Uterus (tissue), 4 donors: ENCODE results near the gene STXBP5. TPM values are rescaled to one million over a fixed set of nuclear protein-coding genes. Genes with fewer than 3 reads are reported as not detected.

Experiments
- DNase-seq, 2 donors: peaks; one replicate each; pipeline ENCODE4 v3.0.0-alpha.2; 2019 to 2020
- H3K27ac ChIP-seq, 2 donors: fragments of 200-600 bp; sonication (generic); 1 replicate in 1 of 2; 2 replicates in 1 of 2; pipeline ENCODE4 v1.5.1; 2016 to 2018
- H3K27me3 ChIP-seq, 2 donors: fragments of 200-600 bp; sonication (generic); one replicate each; pipeline ENCODE4 v1.5.1; 2018 to 2019; ENCODE audit warnings: control low read depth in 1 of 2
- H3K36me3 ChIP-seq, 2 donors: fragments of 200-600 bp; sonication (generic); one replicate each; pipeline ENCODE4 v1.5.1; 2019; ENCODE audit warnings: control low read depth in 1 of 2
- H3K4me1 ChIP-seq, 2 donors: fragments of 200-600 bp; sonication (generic); one replicate each; pipeline ENCODE4 v1.5.1; 2018 to 2019; ENCODE audit warnings: control low read depth in 1 of 2
- H3K4me3 ChIP-seq, 2 donors: fragments of 200-600 bp; sonication (generic); 1 replicate in 1 of 2; 2 replicates in 1 of 2; pipeline ENCODE4 v1.5.1; 2018 to 2019; ENCODE audit warnings: mild to moderate bottlenecking in 1 of 2
- H3K9me3 ChIP-seq, 2 donors: fragments of 200-600 bp; sonication (generic); one replicate each; pipeline ENCODE4 v1.5.1; 2019; ENCODE audit warnings: control low read depth in 1 of 2
- CTCF ChIP-seq, 4 experiments: fragments of 200-600 bp in 2 of 4; fragments of 450-650 bp in 2 of 4; sonication (generic) in 2 of 4; IDR thresholded peaks; one replicate each; pipeline ENCODE4 v1.5.1; 2016 to 2019; ENCODE audit warnings: antibody characterized with exemption in 4 of 4, mild to moderate bottlenecking in 2 of 4, moderate library complexity in 1 of 4
- POLR2A ChIP-seq, 2 donors: fragments of 450-650 bp; IDR thresholded peaks; one replicate each; pipeline ENCODE4 v1.6.1; 2016; ENCODE audit warnings: antibody characterized with exemption in 2 of 2, mild to moderate bottlenecking in 1 of 2, moderate library complexity in 1 of 2
- intact Hi-C: fragments of 100-400 bp; cut with DNase I; formaldehyde crosslinking; loops from one replicate; pipeline ENCODE4 v1.15.1; 2023; ENCODE audit warnings: low total_unique reads
- total RNA-seq, 4 donors: library from RNA; depleted of rRNA in 3 of 4; stranded (reverse); fragments of >200 nt in 3 of 4; gene quantifications; one replicate each; pipeline versions ENCODE4 v1.1.0 to v1.2.4, GENCODE V29; 2014 to 2023
- donor health status: DM: yes; HTN: yes; CAD: no.

STXBP5 gene
- total RNA-seq, 4 donors from 2014 or later, result 28.9 to 80.2 (median 36.9) TPM

- no peak overlapping the region for H3K27ac ChIP-seq
- intact Hi-C loops, result no loop called here
- TF ChIP-seq CTCF (IDR thresholded peaks at IDR 0.05), result no peak
- H3K36me3 ChIP-seq, result no peaks in the 10 kb centered on the region
- no peaks in the 10 kb centered on the region for H3K9me3 ChIP-seq
- H3K4me3 ChIP-seq, result no peak overlapping the region
- H3K27me3 ChIP-seq, result no peaks in the 10 kb centered on the region
- DNase-seq, result no peak
- H3K4me1 ChIP-seq, result no peaks in the 10 kb centered on the region
Measured at GRCh38 chr6:147322299-147323162, 118.3 kb downstream of the STXBP5 start.

- no peaks in the 10 kb centered on the region for H3K27me3 ChIP-seq
- no peaks in the 10 kb centered on the region for H3K36me3 ChIP-seq
- H3K4me3 ChIP-seq, result no peak overlapping the region
- no peak for DNase-seq
- TF ChIP-seq POLR2A (IDR thresholded peaks at IDR 0.05) (no peak), CTCF (IDR thresholded peaks at IDR 0.05) (no peak)
- H3K4me1 ChIP-seq, result no peaks in the 10 kb centered on the region
- H3K27ac ChIP-seq, result no peak overlapping the region
- H3K9me3 ChIP-seq, result no peaks in the 10 kb centered on the region
- intact Hi-C loops, result no loop called here
Measured at GRCh38 chr6:147325557-147325956, 121.3 kb downstream of the STXBP5 start.

GRCh38 chr6:147331401-147331800 is 127.2 kb downstream of the STXBP5 start:
- Histone ChIP-seq H3K9me3 (no peaks in the 10 kb centered on the region), H3K27me3 (no peaks in the 10 kb centered on the region), H3K4me1 (no peaks in the 10 kb centered on the region), H3K27ac (no peak overlapping the region), H3K36me3 (no peaks in the 10 kb centered on the region), H3K4me3 (no peak overlapping the region)
- DNase-seq, result no peak
- TF ChIP-seq POLR2A (IDR thresholded peaks at IDR 0.05) (no peak), CTCF (IDR thresholded peaks at IDR 0.05) (no peak)
- intact Hi-C loops, result no loop called here

GRCh38 chr6:147337921-147338320 is 133.7 kb downstream of the STXBP5 start:
- Histone ChIP-seq H3K4me1 (no peaks in the 10 kb centered on the region), H3K27ac (no peak overlapping the region), H3K36me3 (no peaks in the 10 kb centered on the region), H3K4me3 (no peak overlapping the region), H3K9me3 (no peaks in the 10 kb centered on the region), H3K27me3 (no peaks in the 10 kb centered on the region)
- intact Hi-C loops, result no loop called here
- TF ChIP-seq CTCF (IDR thresholded peaks at IDR 0.05), result no peak
- TF ChIP-seq POLR2A (IDR thresholded peaks at IDR 0.05), result no peak
- DNase-seq, result no peak

- no peaks in the 10 kb centered on the region for H3K27me3 ChIP-seq
- TF ChIP-seq POLR2A (IDR thresholded peaks at IDR 0.05) (no peak), CTCF (IDR thresholded peaks at IDR 0.05) (no peak)
- no peak overlapping the region for H3K27ac ChIP-seq
- H3K9me3 ChIP-seq, result no peaks in the 10 kb centered on the region
- no peak for DNase-seq
- intact Hi-C loops, result no loop called here
- H3K4me1 ChIP-seq, result no peaks in the 10 kb centered on the region
- H3K4me3 ChIP-seq, result no peak overlapping the region
- H3K36me3 ChIP-seq, result no peaks in the 10 kb centered on the region
Measured at GRCh38 chr6:147341486-147341885, 137.3 kb downstream of the STXBP5 start.
